HCT116 (cell line): ENCODE results near the gene MYO1B. TPM values are rescaled to one million over a fixed set of nuclear protein-coding genes. Genes with fewer than 3 reads are reported as not detected.

ENCODE experiments used
- ATAC-seq: fragments of 200-7000 bp; cut with Tn5 transposase; 2 replicates; pipeline ENCODE4 v1.9.1; 2020; ENCODE audit warnings: mild to moderate bottlenecking, moderate library complexity
- BruUV-seq: library from RNA; stranded (reverse); fragments of 400-500 nt; replicated peaks from 2 replicates; lab custom pipeline; 2021; lab: Mats Ljungman, UMichigan
- CTCF ChIA-PET: fragments of 300-600 bp; sonication (Branson Sonifier 250); formaldehyde crosslinking; loops from one replicate; lab custom pipeline; 2021; ENCODE audit warnings: antibody characterized with exemption; lab: Charles Lee
- POLR2A ChIA-PET: fragments of 300-600, 350-600 bp; sonication (Branson Sonifier 250); formaldehyde crosslinking; loops from one replicate; lab custom pipeline; 2021; ENCODE audit warnings: antibody characterized with exemption; lab: Charles Lee
- RAD21 ChIA-PET, 2 experiments: fragments of 300-600 bp; sonication (Branson Sonifier 250); formaldehyde crosslinking; loops; one replicate each; lab custom pipeline; 2023; ENCODE audit warnings: low total read pairs in 2 of 2; ENCODE audit not compliant: uncharacterized antibody in 2 of 2, unreplicated experiment in 2 of 2, low non-redundant PET in 1 of 2; lab: Charles Lee
- DNase-seq: peaks from one replicate; pipeline ENCODE4 v3.0.0-alpha.2; 2010; ENCODE audit warnings: low read depth, low spot score
- H2AFZ ChIP-seq: fragments of 200-600 bp; shearing (Covaris generic), sonication (generic); 2 replicates; pipeline ENCODE4 v1.6.1; 2017; ENCODE audit warnings: low read depth, mixed run types, mixed read lengths, antibody characterized with exemption, low read length; ENCODE audit not compliant: poor library complexity, severe bottlenecking
- H3K27ac ChIP-seq: 2 replicates; pipeline ENCODE4 v1.5.1; 2012; ENCODE audit warnings: low read depth, low read length
- H3K27me3 ChIP-seq: fragments of 200-600 bp; sonication (generic); 2 replicates; pipeline ENCODE4 v1.6.1; 2016; ENCODE audit warnings: mixed run types, low read length, mixed read lengths; ENCODE audit not compliant: insufficient read depth
- H3K36me3 ChIP-seq, 2 experiments: fragments of 200-500 bp in 1 of 2; fragments of 200-600 bp in 1 of 2; sonication (Bioruptor generic) in 1 of 2; sonication (generic) in 1 of 2; 2 replicates each; pipeline versions ENCODE4 v1.5.1 to v1.6.1; 2014 to 2016; ENCODE audit warnings: low read length in 2 of 2, inconsistent platforms in 1 of 2, mixed read lengths in 1 of 2, mixed run types in 1 of 2; ENCODE audit not compliant: insufficient read depth in 2 of 2, control insufficient read depth in 1 of 2
- H3K4me1 ChIP-seq, 2 experiments: fragments of 200-600 bp in 1 of 2; sonication (generic) in 1 of 2; 2 replicates each; pipeline versions ENCODE4 v1.5.1 to v1.6.1; 2012 to 2017; ENCODE audit warnings: low read length in 2 of 2, inconsistent platforms in 1 of 2, mild to moderate bottlenecking in 1 of 2, mixed read lengths in 1 of 2, mixed run types in 1 of 2, moderate library complexity in 1 of 2; ENCODE audit not compliant: insufficient read depth in 2 of 2, control insufficient read depth in 1 of 2
- H3K4me2 ChIP-seq: fragments of 200-600 bp; sonication (generic); 2 replicates; pipeline ENCODE4 v1.6.1; 2017; ENCODE audit warnings: mixed run types, low read length, mixed read lengths
- H3K4me3 ChIP-seq, 2 experiments: fragments of 200-600 bp in 1 of 2; sonication (generic) in 1 of 2; replicated peaks in 1 of 2; 2 replicates each; pipeline ENCODE4 v1.5.1; 2011 to 2016; ENCODE audit warnings: low read length in 2 of 2, control low read depth in 1 of 2, low read depth in 1 of 2, mild to moderate bottlenecking in 1 of 2, mixed read lengths in 1 of 2, mixed run types in 1 of 2
- H3K79me2 ChIP-seq: fragments of 200-600 bp; sonication (generic); 2 replicates; pipeline ENCODE4 v1.6.1; 2017; ENCODE audit warnings: mild to moderate bottlenecking, mixed run types, low read length, moderate library complexity, mixed read lengths; ENCODE audit not compliant: insufficient read depth
- H3K9ac ChIP-seq: fragments of 200-600 bp; sonication (generic); 2 replicates; pipeline ENCODE4 v1.6.1; 2016; ENCODE audit warnings: low read length, mixed read lengths
- H3K9me2 ChIP-seq: fragments of 200-600 bp; sonication (generic), shearing (Covaris generic); 2 replicates; pipeline ENCODE4 v1.6.1; 2017; ENCODE audit warnings: mixed run types, mild to moderate bottlenecking, moderate library complexity; ENCODE audit not compliant: insufficient read depth
- H3K9me3 ChIP-seq, 2 experiments: fragments of 200-500 bp in 1 of 2; fragments of 200-600 bp in 1 of 2; sonication (Bioruptor generic) in 1 of 2; sonication (generic) in 1 of 2; 2 replicates each; pipeline ENCODE4 v1.6.1; 2014 to 2017; ENCODE audit warnings: low read length in 2 of 2, mixed read lengths in 2 of 2, inconsistent platforms in 1 of 2, low read depth in 1 of 2, mild to moderate bottlenecking in 1 of 2, mixed run types in 1 of 2, moderate library complexity in 1 of 2; ENCODE audit not compliant: control insufficient read depth in 1 of 2, insufficient read depth in 1 of 2
- H4K20me1 ChIP-seq: fragments of 200-600 bp; sonication (generic), shearing (Covaris generic); 2 replicates; pipeline ENCODE4 v1.6.1; 2017; ENCODE audit warnings: mixed run types, mild to moderate bottlenecking, moderate library complexity; ENCODE audit not compliant: insufficient read depth
- CBX3 ChIP-seq: IDR thresholded peaks from 2 replicates; pipeline ENCODE4 v1.6.1; 2012; ENCODE audit warnings: low read depth
- CTCF ChIP-seq, 3 experiments: fragments of 200-600 bp in 1 of 3; sonication (generic) in 1 of 3; IDR thresholded peaks in 2 of 3; conservative IDR thresholded peaks in 1 of 3; 2 replicates each; pipeline ENCODE4 v1.5.1; 2012 to 2017; ENCODE audit warnings: low read depth in 2 of 3, low read length in 2 of 3, antibody characterized with exemption in 1 of 3, borderline replicate concordance in 1 of 3, control low read depth in 1 of 3, mild to moderate bottlenecking in 1 of 3, mixed read lengths in 1 of 3, mixed run types in 1 of 3, moderate library complexity in 1 of 3; ENCODE audit not compliant: insufficient read depth in 1 of 3
- EGR1 ChIP-seq: IDR thresholded peaks from 2 replicates; pipeline ENCODE4 v1.6.1; 2012; ENCODE audit warnings: low read depth
- EZH2 ChIP-seq: fragments of 200-600 bp; sonication (generic); IDR thresholded peaks from 2 replicates; pipeline ENCODE4 v1.6.1; 2017; ENCODE audit warnings: antibody characterized with exemption, mixed run types
- EZH2phosphoT487 ChIP-seq: fragments of 200-600 bp; IDR thresholded peaks from 2 replicates; pipeline ENCODE4 v1.6.1; 2018; ENCODE audit warnings: antibody characterized with exemption, borderline replicate concordance
- JUND ChIP-seq: IDR thresholded peaks from 2 replicates; pipeline ENCODE4 v1.6.1; 2012
- REST ChIP-seq: IDR thresholded peaks from 2 replicates; pipeline ENCODE4 v1.6.1; 2012; ENCODE audit warnings: low read depth
- SIN3A ChIP-seq: IDR thresholded peaks from 2 replicates; pipeline ENCODE4 v1.6.1; 2012; ENCODE audit warnings: low read depth
- SP1 ChIP-seq: IDR thresholded peaks from 2 replicates; pipeline ENCODE4 v1.6.1; 2012; ENCODE audit warnings: low read depth
- SRF ChIP-seq: IDR thresholded peaks from 2 replicates; pipeline ENCODE4 v1.6.1; 2012; ENCODE audit warnings: low read depth
- ZBTB33 ChIP-seq: IDR thresholded peaks from 2 replicates; pipeline ENCODE4 v1.6.1; 2011; ENCODE audit warnings: mild to moderate bottlenecking, low read length, moderate library complexity; ENCODE audit not compliant: insufficient replicate concordance; ENCODE audit errors: extremely low read depth
- ZFX ChIP-seq: fragments of 450-650 bp; IDR thresholded peaks from 2 replicates; pipeline ENCODE4 v1.6.1; 2017
- ZNF274 ChIP-seq: fragments of 200-500 bp; sonication (Bioruptor generic); IDR thresholded peaks from 2 replicates; pipeline ENCODE4 v1.6.1; 2014; ENCODE audit warnings: mild to moderate bottlenecking, low read depth, low read length, inconsistent platforms
- intact Hi-C: fragments of 100-400 bp; cut with micrococcal nuclease; formaldehyde crosslinking; loops from 2 replicates; pipeline ENCODE4 v1.10.0; 2022
- total RNA-seq: library from RNA; stranded (reverse); gene quantifications from one replicate; pipeline ENCODE4 v1.2.1, GENCODE V29; 2021; ENCODE audit not compliant: unreplicated experiment

MYO1B gene
- total RNA-seq, 1 experiment from 2014 or later, result 51.7 TPM

- ChIA-PET RAD21 (no interaction called here), CTCF (no interaction called here), POLR2A (no interaction called here)
- H3K9me3 ChIP-seq, result no peaks in the 10 kb centered on the region
- no peak overlapping the region for H3K9ac ChIP-seq
- no peaks in the 10 kb centered on the region for H4K20me1 ChIP-seq
- no peak overlapping the region for H3K4me3 ChIP-seq
- no peak for DNase-seq
- H3K27me3 ChIP-seq, result no peaks in the 10 kb centered on the region
- intact Hi-C loops, result no loop called here
- H3K36me3 ChIP-seq, result peaks cover 10 to 13% of the 10 kb centered on the region in 2 experiments; a peak in 3 of 4 replicates
- no peak for TF ChIP-seq SRF
- no peak for TF ChIP-seq CTCF (IDR thresholded peaks at IDR 0.05 in 2 of 3, conservative IDR thresholded peaks at IDR 0.05 in 1 of 3; ENCODE audit: borderline replicate concordance in 1 of 3, insufficient read depth in 1 of 3, low read depth in 2 of 3, low read length in 2 of 3)
- no peak for TF ChIP-seq ZFX
- TF ChIP-seq REST, result no peak
- no peak for TF ChIP-seq ZNF274
- no peak for TF ChIP-seq ZBTB33
- TF ChIP-seq EGR1, result no peak
- no peak for TF ChIP-seq SP1
- TF ChIP-seq EZH2phosphoT487, result no peak
- TF ChIP-seq EZH2, result no peak
- TF ChIP-seq SIN3A, result no peak
- no peak for TF ChIP-seq JUND
- no peak for TF ChIP-seq CBX3
- no peak overlapping the region for H3K27ac ChIP-seq
- no peaks in the 10 kb centered on the region for H3K9me2 ChIP-seq
- H3K4me2 ChIP-seq, result no peak overlapping the region
- no TSS peak for BruUV-seq
- H3K4me1 ChIP-seq, result no peaks in the 10 kb centered on the region
- no peak for ATAC-seq
- no peak overlapping the region for H2AFZ ChIP-seq
- H3K79me2 ChIP-seq, result no peaks in the 10 kb centered on the region
These were observed 170.7 kb downstream of the MYO1B start for GRCh38 chr2:191415858-191416257.
